GM12878 (cell line): ENCODE data around the gene SRA1. TPM values are rescaled to one million over a fixed set of nuclear protein-coding genes. Genes with fewer than 3 reads are reported as not detected.

Experiments used
- BHLHE40 ChIP-seq, 2 experiments: fragments of 450-650 bp in 1 of 2; IDR thresholded peaks; 2 replicates each; pipeline ENCODE4 v1.6.1; 2011 to 2017; ENCODE audit warnings: low read depth in 2 of 2, borderline replicate concordance in 1 of 2, improper control_type of control experiment in 1 of 2, low read length in 1 of 2, mild to moderate bottlenecking in 1 of 2
- CEBPB ChIP-seq, 2 experiments: fragments of 150-350 bp in 1 of 2; IDR thresholded peaks; 2 replicates each; pipeline ENCODE4 v1.6.1; 2012 to 2014; ENCODE audit warnings: low read depth in 2 of 2, low read length in 2 of 2, borderline replicate concordance in 1 of 2, inconsistent platforms in 1 of 2
- DPF2 ChIP-seq: fragments of 450-650 bp; IDR thresholded peaks from 2 replicates; pipeline ENCODE4 v1.6.1; 2017; ENCODE audit warnings: mild to moderate bottlenecking
- FOS ChIP-seq: IDR thresholded peaks from 3 replicates; pipeline ENCODE4 v1.6.1; 2011; ENCODE audit warnings: borderline replicate concordance; ENCODE audit not compliant: insufficient read length; ENCODE audit errors: extremely low read depth
- GATAD2B ChIP-seq: fragments of 450-650 bp; conservative IDR thresholded peaks from 2 replicates; pipeline ENCODE4 v1.6.1; 2017; ENCODE audit warnings: low read depth, mild to moderate bottlenecking, moderate library complexity
- HDAC6 ChIP-seq: fragments of 200-600 bp; sonication (generic); IDR thresholded peaks from one replicate; pipeline ENCODE4 v1.8.0; 2017; ENCODE audit warnings: antibody characterized with exemption; ENCODE audit not compliant: unreplicated experiment
- HDGF ChIP-seq: fragments of 450-650 bp; IDR thresholded peaks from 2 replicates; pipeline ENCODE4 v1.6.1; 2016; ENCODE audit warnings: antibody characterized with exemption
- JUNB ChIP-seq: IDR thresholded peaks from 2 replicates; pipeline ENCODE4 v1.6.1; 2016; ENCODE audit warnings: antibody characterized with exemption, mild to moderate bottlenecking
- KAT2A ChIP-seq: conservative IDR thresholded peaks from 2 replicates; pipeline ENCODE4 v1.6.1; 2011; ENCODE audit warnings: low read depth, low read length; ENCODE audit not compliant: control insufficient read depth
- NFIC ChIP-seq: IDR thresholded peaks from 2 replicates; pipeline ENCODE4 v1.6.1; 2012; ENCODE audit warnings: low read depth, mild to moderate bottlenecking, inconsistent platforms, low read length, moderate library complexity
- NFXL1 ChIP-seq: fragments of 450-650 bp; IDR thresholded peaks from 2 replicates; pipeline ENCODE4 v1.6.1; 2017; ENCODE audit warnings: antibody characterized with exemption, mild to moderate bottlenecking, borderline replicate concordance
- NFYB ChIP-seq: IDR thresholded peaks from 2 replicates; pipeline ENCODE4 v1.6.1; 2011; ENCODE audit warnings: low read depth, mild to moderate bottlenecking, low read length, improper control_type of control experiment, moderate library complexity; ENCODE audit not compliant: insufficient read depth
- POLR2AphosphoS5 ChIP-seq: IDR thresholded peaks from 2 replicates; pipeline ENCODE4 v1.6.1; 2011; ENCODE audit warnings: mild to moderate bottlenecking, low read length, inconsistent platforms
- RFX5 ChIP-seq: IDR thresholded peaks from 2 replicates; pipeline ENCODE4 v1.6.1; 2011; ENCODE audit warnings: low read depth, low read length, improper control_type of control experiment
- SKIL ChIP-seq: fragments of 450-650 bp; IDR thresholded peaks from 2 replicates; pipeline ENCODE4 v1.6.1; 2017; ENCODE audit warnings: mild to moderate bottlenecking, low read depth, inconsistent platforms; ENCODE audit not compliant: poor library complexity, severe bottlenecking
- SPI1 ChIP-seq: IDR thresholded peaks from 2 replicates; pipeline ENCODE4 v1.6.1; 2011; ENCODE audit warnings: low read depth, mild to moderate bottlenecking, low read length, moderate library complexity, borderline replicate concordance; ENCODE audit not compliant: insufficient read depth
- SREBF2 ChIP-seq: IDR thresholded peaks from 2 replicates; pipeline ENCODE4 v1.6.1; 2012; ENCODE audit warnings: mild to moderate bottlenecking, low read length
- TAF1 ChIP-seq: IDR thresholded peaks from 2 replicates; pipeline ENCODE4 v1.6.1; 2011; ENCODE audit warnings: mild to moderate bottlenecking, low read depth, low read length, borderline replicate concordance
- TARDBP ChIP-seq: IDR thresholded peaks from 2 replicates; pipeline ENCODE4 v1.6.1; 2016; ENCODE audit warnings: borderline replicate concordance
- ZNF217 ChIP-seq: fragments of 450-650 bp; IDR thresholded peaks from 2 replicates; pipeline ENCODE4 v1.6.1; 2017; ENCODE audit warnings: antibody characterized with exemption, mild to moderate bottlenecking
- ZNF384 ChIP-seq: IDR thresholded peaks from 2 replicates; pipeline ENCODE4 v1.6.1; 2012; ENCODE audit warnings: low read depth, mild to moderate bottlenecking, low read length, improper control_type of control experiment, borderline replicate concordance
- ZNF622 ChIP-seq: fragments of 450-650 bp; IDR thresholded peaks from 2 replicates; pipeline ENCODE4 v1.6.1; 2017; ENCODE audit warnings: mild to moderate bottlenecking, inconsistent platforms
- polyA plus RNA-seq, 11 experiments: library from polyadenylated mRNA; depleted of rRNA in 4 of 11; unstranded in 6 of 11; stranded (reverse) in 5 of 11; fragments of >200 nt; fragmentation: Nextera tagmentation in 4 of 11; fragmentation: Illumina TruSeq in 1 of 11; extraction: Ambion mirVana in 4 of 11; extraction: Trizol in 1 of 11; gene quantifications; 1 replicate in 1 of 11; 2 replicates in 10 of 11; pipeline versions ENCODE4 v1.2.1 to v1.2.3, GENCODE V29; 2011 to 2016; ENCODE audit warnings: inconsistent platforms in 2 of 11, missing spikeins in 2 of 11, low read depth in 1 of 11
- total RNA-seq, 4 experiments: library from RNA; depleted of rRNA in 3 of 4; stranded (reverse); fragments of >200 nt in 3 of 4; fragmentation: Illumina TruSeq in 1 of 4; extraction: Trizol in 1 of 4; gene quantifications; 2 replicates each; pipeline versions ENCODE4 v1.2.1 to v1.2.3, GENCODE V29; 2013 to 2021
- TF ChIP-seq, protein P1 (sequence below): fragments of 450-650 bp; IDR thresholded peaks from 2 replicates; pipeline ENCODE4 v1.6.1; 2018; ENCODE audit warnings: mild to moderate bottlenecking, low read depth, moderate library complexity; ENCODE audit not compliant: partially characterized antibody
- TF ChIP-seq, protein P2 (sequence below): IDR thresholded peaks from 2 replicates; pipeline ENCODE4 v1.6.1; 2012; ENCODE audit warnings: low read depth, low read length, improper control_type of control experiment
- TF ChIP-seq, protein P3 (sequence below): fragments of 450-650 bp; IDR thresholded peaks from 2 replicates; pipeline ENCODE4 v1.6.1; 2014; ENCODE audit warnings: mild to moderate bottlenecking

Gene SRA1
- total and polyA plus RNA-seq, 10 of the 15 experiments (the other 5 are each of a cell fraction or from before 2014, with no cell fraction given): 35.3 to 127 (median 56.1) TPM

GRCh38 chr5:140547508-140548299 is 9.6 kb downstream of the SRA1 start, which contains the start of gene EIF4EBP3 (continued):
- TF ChIP-seq SKIL (no peak), POLR2AphosphoS5 (peak; percentile 54; the same call in 1 of the 2 replicates), NFXL1 (no peak), TAF1 (0 out of 2 replicates have a peak, but pooled peaks have one; percentile 41), ZNF217 (no peak), DPF2 (peak; percentile 92), TARDBP (no peak), KAT2A (no peak), HDAC6 (no peak), NFYB (no peak), SREBF2 (no peak), HDGF (peak; percentile 85; the same call in 1 of the 2 replicates), BHLHE40 (IDR thresholded peaks at IDR 0.05; ENCODE audit: borderline replicate concordance in 1 of 2, low read depth in 2 of 2, low read length in 1 of 2) (peak; percentile 65 to 83; a peak in 3 of 4 replicates), FOS (no peak), RFX5 (peak; percentile 78; the same call in 1 of the 2 replicates), GATAD2B (0 out of 2 replicates have a peak, but pooled peaks have one; percentile 47), ZNF384 (no peak), JUNB (no peak), CEBPB (IDR thresholded peaks at IDR 0.05; ENCODE audit: borderline replicate concordance in 1 of 2, low read depth in 2 of 2, low read length in 2 of 2) (no peak), SPI1 (no peak), NFIC (no peak), ZNF622 (no peak)
- TF ChIP-seq, protein P1, sequence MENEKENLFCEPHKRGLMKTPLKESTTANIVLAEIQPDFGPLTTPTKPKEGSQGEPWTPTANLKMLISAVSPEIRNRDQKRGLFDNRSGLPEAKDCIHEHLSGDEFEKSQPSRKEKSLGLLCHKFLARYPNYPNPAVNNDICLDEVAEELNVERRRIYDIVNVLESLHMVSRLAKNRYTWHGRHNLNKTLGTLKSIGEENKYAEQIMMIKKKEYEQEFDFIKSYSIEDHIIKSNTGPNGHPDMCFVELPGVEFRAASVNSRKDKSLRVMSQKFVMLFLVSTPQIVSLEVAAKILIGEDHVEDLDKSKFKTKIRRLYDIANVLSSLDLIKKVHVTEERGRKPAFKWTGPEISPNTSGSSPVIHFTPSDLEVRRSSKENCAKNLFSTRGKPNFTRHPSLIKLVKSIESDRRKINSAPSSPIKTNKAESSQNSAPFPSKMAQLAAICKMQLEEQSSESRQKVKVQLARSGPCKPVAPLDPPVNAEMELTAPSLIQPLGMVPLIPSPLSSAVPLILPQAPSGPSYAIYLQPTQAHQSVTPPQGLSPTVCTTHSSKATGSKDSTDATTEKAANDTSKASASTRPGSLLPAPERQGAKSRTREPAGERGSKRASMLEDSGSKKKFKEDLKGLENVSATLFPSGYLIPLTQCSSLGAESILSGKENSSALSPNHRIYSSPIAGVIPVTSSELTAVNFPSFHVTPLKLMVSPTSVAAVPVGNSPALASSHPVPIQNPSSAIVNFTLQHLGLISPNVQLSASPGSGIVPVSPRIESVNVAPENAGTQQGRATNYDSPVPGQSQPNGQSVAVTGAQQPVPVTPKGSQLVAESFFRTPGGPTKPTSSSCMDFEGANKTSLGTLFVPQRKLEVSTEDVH: no peak
- TF ChIP-seq, protein P2, sequence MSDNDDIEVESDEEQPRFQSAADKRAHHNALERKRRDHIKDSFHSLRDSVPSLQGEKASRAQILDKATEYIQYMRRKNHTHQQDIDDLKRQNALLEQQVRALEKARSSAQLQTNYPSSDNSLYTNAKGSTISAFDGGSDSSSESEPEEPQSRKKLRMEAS: peak; percentile 99
- TF ChIP-seq, protein P3, sequence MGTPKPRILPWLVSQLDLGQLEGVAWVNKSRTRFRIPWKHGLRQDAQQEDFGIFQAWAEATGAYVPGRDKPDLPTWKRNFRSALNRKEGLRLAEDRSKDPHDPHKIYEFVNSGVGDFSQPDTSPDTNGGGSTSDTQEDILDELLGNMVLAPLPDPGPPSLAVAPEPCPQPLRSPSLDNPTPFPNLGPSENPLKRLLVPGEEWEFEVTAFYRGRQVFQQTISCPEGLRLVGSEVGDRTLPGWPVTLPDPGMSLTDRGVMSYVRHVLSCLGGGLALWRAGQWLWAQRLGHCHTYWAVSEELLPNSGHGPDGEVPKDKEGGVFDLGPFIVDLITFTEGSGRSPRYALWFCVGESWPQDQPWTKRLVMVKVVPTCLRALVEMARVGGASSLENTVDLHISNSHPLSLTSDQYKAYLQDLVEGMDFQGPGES: no peak
